HG03108 (cell line): ENCODE measurements around the gene SFMBT2.

ENCODE experiments used
- ATAC-seq: cut with Tn5 transposase; IDR thresholded peaks from one replicate; pipeline ENCODE4 v1.9.1; 2021; ENCODE audit warnings: moderate library complexity; ENCODE audit not compliant: unreplicated experiment

Gene SFMBT2

GRCh38 chr10:7117806-7118674, 292.8 kb downstream of the SFMBT2 start:
- no peak for ATAC-seq

DNA sequence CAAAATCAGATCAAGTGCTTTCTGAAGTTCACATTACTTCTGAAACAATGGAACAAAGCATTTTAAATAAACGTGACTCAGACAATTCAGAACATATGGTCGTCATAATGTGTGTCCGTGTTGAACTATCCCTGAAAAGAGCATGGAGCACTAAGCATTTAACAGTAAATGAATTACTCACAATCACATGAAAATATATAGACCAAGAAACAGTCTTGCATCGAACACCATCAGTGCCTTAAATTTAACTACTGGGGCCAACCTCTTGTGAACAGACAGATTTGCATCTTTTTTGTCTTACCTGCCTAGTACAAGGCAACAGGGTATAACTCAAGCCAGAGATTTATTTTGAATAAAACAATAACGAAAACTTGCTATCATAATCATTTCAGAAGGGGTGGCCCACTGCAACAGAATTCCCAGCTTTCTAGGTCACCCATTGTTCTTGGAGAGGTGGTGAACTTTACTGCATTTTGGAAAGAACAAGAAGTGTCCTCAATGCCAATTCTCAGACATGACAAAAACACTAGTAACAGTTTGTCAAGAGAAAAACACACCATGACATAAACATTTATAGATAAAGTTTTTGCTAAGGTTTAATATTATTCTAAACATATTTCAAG, 293.5 kb downstream of the SFMBT2 start:
- ATAC-seq: no peak

DNA sequence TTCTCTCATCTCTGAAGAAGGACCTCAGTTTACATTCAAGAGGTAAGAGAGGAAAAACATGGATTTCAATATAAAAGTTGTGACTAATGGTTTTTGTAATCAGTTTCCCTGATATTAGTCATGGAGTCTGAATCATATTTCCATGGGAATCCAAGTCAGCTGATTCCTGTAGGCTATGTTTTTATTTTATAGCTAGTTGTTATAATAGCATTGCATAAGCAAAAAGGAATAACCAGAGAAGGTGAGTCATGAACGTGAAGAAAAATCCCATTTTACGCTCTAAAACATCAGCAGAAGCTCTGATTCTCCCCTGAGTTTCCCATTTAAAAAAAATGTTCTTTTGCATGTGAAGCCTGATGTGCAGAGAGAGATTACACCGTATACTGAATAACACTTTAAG, 299.3 kb downstream of the SFMBT2 start:
- no peak for ATAC-seq

DNA sequence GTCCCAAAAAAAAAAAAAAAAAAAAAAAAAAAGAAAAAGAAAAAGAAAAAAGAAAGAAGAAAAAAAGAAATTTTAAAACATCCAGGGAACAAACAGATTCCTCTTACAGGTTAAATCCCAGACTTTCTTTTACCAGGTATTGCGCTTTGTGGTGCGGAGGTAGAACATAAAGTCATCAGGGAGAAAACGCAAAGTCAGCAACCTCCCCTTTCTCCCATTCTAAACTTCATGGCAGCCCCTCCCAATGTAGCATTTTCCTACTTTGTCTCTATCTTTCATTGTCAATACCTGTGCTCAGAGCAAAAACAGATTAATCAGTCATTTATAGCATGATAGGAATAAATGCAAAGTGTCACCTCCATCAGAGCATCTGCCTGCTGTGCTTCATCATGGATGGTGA, 299.7 kb downstream of the SFMBT2 start:
- ATAC-seq: no peak
